Fibroblast of lung (primary cell): Measurements from ENCODE around the gene ANKRD13A. TPM values are rescaled to one million over a fixed set of nuclear protein-coding genes. Genes with fewer than 3 reads are reported as not detected.

ENCODE experiments used
- DNase-seq, 2 donors: peaks; one replicate each; pipeline versions ENCODE4 v3.0.0 to v3.0.0-alpha.2; 2010; ENCODE audit warnings: low read depth in 2 of 2
- H2AFZ ChIP-seq: 2 replicates; pipeline ENCODE4 v1.5.1; 2012; ENCODE audit warnings: low read length, control low read depth, inconsistent platforms
- H3K27ac ChIP-seq: 2 replicates; pipeline ENCODE4 v1.5.1; 2011; ENCODE audit warnings: low read length, control low read depth; ENCODE audit not compliant: insufficient read depth
- H3K27me3 ChIP-seq: 2 replicates; pipeline ENCODE4 v1.5.1; 2011; ENCODE audit warnings: mild to moderate bottlenecking, low read length; ENCODE audit not compliant: control insufficient read depth, insufficient read depth
- H3K36me3 ChIP-seq: 2 replicates; pipeline ENCODE4 v1.5.1; 2011; ENCODE audit warnings: low read length; ENCODE audit not compliant: control insufficient read depth, insufficient read depth
- H3K4me1 ChIP-seq: 2 replicates; pipeline ENCODE4 v1.5.1; 2011; ENCODE audit warnings: low read length; ENCODE audit not compliant: control insufficient read depth, insufficient read depth; ENCODE audit errors: extremely low read depth
- H3K4me2 ChIP-seq: 2 replicates; pipeline ENCODE4 v1.5.1; 2011; ENCODE audit warnings: low read length, control low read depth; ENCODE audit not compliant: insufficient read depth; ENCODE audit errors: extremely low read depth
- H3K4me3 ChIP-seq, 4 experiments: fragments of 200-600 bp in 1 of 4; sonication (generic) in 1 of 4; replicated peaks in 1 of 4; 2 replicates each; pipeline ENCODE4 v1.5.1; 2011 to 2016; ENCODE audit warnings: low read length in 4 of 4, low read depth in 3 of 4, mild to moderate bottlenecking in 3 of 4, control low read depth in 2 of 4, inconsistent platforms in 1 of 4, mixed read lengths in 1 of 4; ENCODE audit not compliant: insufficient read depth in 1 of 4; ENCODE audit errors: control extremely low read depth in 1 of 4
- H3K79me2 ChIP-seq: 2 replicates; pipeline ENCODE4 v1.5.1; 2012; ENCODE audit warnings: mild to moderate bottlenecking, low read length, inconsistent platforms; ENCODE audit not compliant: control insufficient read depth, insufficient read depth
- H3K9ac ChIP-seq: 2 replicates; pipeline ENCODE4 v1.5.1; 2011; ENCODE audit warnings: mild to moderate bottlenecking, low read length, control low read depth; ENCODE audit not compliant: insufficient read depth
- H3K9me3 ChIP-seq: 2 replicates; pipeline ENCODE4 v1.5.1; 2012; ENCODE audit warnings: low read depth, low read length; ENCODE audit not compliant: control insufficient read depth, insufficient read depth
- H4K20me1 ChIP-seq: 2 replicates; pipeline ENCODE4 v1.5.1; 2011; ENCODE audit warnings: low read length; ENCODE audit not compliant: control insufficient read depth, insufficient read depth; ENCODE audit errors: extremely low read depth
- EZH2 ChIP-seq: IDR thresholded peaks from 2 replicates; pipeline ENCODE4 v1.5.1; 2012; ENCODE audit warnings: low read length, control low read depth, mild to moderate bottlenecking; ENCODE audit errors: missing control alignments
- polyA plus RNA-seq, 2 donors: library from polyadenylated mRNA; depleted of rRNA in 1 of 2; stranded (reverse) in 1 of 2; unstranded in 1 of 2; fragments of >200 nt; gene quantifications; 2 replicates each; pipeline ENCODE4 v1.2.1, GENCODE V29; 2011 to 2012; ENCODE audit warnings: missing spikeins in 1 of 2
- total RNA-seq: library from RNA; depleted of rRNA; stranded (reverse); fragments of >200 nt; gene quantifications from 2 replicates; pipeline ENCODE4 v1.2.1, GENCODE V29; 2014
- TF ChIP-seq, protein P1 (sequence below), 2 donors: IDR thresholded peaks in 1 of 2; conservative IDR thresholded peaks in 1 of 2; 1 replicate in 1 of 2; 2 replicates in 1 of 2; pipeline ENCODE4 v1.5.1; 2011 to 2012; ENCODE audit warnings: low read length in 2 of 2, control low read depth in 1 of 2, inconsistent platforms in 1 of 2, low read depth in 1 of 2, mild to moderate bottlenecking in 1 of 2

The ANKRD13A gene
- total and polyA plus RNA-seq, 2 donors (not counting 1 experiment from before 2014, with no cell fraction given) = 168 to 340 TPM

DNA sequence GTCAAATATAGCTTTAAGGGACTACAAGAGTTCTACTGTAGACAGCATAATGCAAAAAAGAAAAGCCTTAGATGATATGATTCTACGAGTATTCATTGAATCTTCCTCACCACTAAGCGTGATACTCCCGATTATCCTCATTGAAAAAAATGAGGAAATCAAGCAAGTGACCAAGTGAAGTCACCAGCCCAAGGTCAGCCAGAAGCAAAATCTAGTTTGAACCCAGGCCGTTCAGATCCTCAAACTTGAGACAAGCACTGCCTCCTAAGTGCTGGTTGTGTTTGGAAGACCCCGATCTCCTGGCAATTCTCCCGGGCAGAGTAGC lies 3.9 kb upstream of the ANKRD13A start:
- Histone ChIP-seq H3K9me3 (no peaks in the 10 kb centered on the region), H3K27me3 (no peaks in the 10 kb centered on the region), H3K27ac (peak overlapping the region; percentile 77), H2AFZ (no peak overlapping the region), H3K79me2 (peaks cover 59% of the 10 kb centered on the region), H4K20me1 (no peaks in the 10 kb centered on the region), H3K4me3 (peak overlapping the region; percentile 54 to 97 (median 80)), H3K4me1 (peaks cover 7% of the 10 kb centered on the region), H3K36me3 (no peaks in the 10 kb centered on the region), H3K4me2 (peak overlapping the region; percentile 71), H3K9ac (peak overlapping the region; percentile 75)
- DNase-seq = no peak
- TF ChIP-seq EZH2 = no peak
- TF ChIP-seq, protein P1, sequence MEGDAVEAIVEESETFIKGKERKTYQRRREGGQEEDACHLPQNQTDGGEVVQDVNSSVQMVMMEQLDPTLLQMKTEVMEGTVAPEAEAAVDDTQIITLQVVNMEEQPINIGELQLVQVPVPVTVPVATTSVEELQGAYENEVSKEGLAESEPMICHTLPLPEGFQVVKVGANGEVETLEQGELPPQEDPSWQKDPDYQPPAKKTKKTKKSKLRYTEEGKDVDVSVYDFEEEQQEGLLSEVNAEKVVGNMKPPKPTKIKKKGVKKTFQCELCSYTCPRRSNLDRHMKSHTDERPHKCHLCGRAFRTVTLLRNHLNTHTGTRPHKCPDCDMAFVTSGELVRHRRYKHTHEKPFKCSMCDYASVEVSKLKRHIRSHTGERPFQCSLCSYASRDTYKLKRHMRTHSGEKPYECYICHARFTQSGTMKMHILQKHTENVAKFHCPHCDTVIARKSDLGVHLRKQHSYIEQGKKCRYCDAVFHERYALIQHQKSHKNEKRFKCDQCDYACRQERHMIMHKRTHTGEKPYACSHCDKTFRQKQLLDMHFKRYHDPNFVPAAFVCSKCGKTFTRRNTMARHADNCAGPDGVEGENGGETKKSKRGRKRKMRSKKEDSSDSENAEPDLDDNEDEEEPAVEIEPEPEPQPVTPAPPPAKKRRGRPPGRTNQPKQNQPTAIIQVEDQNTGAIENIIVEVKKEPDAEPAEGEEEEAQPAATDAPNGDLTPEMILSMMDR (conservative IDR thresholded peaks at IDR 0.05 in 1 of 2, IDR thresholded peaks at IDR 0.05 in 1 of 2; ENCODE audit: low read depth in 1 of 2, low read length in 2 of 2) = no peak

DNA sequence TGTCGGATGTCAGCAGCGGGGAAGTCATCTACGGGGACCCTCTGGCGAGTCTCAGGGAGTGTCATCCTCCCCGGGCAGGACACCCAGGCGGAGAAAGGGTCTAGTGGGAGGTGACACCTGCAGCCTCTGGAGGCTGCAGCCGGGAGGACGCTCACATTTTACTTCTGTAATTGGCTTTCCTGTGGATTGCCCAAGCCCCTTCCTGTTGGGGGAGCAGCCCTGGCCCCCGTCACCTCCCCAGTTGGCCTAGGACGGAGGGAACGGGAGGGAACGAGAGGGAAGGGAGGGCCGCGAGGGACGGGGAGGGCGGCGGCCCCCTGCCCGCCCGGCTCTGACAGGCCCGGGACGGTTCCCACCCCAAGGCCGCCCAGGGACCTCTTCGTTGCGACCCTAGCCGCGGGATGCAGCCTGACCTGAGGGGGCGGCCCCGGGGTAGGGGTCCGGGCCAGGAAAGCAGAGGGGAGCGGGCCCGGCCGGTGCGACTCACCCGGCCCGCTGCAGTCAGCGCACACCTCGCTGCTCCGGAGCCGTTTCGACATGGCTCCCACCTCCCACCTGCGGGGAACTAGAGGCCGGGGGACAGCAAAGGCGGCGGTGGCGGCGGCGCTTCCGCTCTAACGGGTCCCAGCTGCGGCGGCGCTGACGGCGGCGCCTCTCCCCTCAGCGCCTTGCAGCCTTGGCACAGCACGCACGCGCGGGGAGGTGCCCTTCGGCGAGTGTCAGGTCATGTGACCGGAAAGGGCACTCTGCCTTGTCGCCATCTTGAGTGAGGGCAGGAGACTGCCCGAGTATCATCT lies 3.3 kb upstream of the ANKRD13A start, which contains the start of gene GIT2:
Gene GIT2 (minus strand): TSS at position 683 of the 797 bp plus-strand sequence. CDS start 144 bp downstream, at position 539.
- peak within 1 kb of the TSS; percentile 75 for H3K9ac ChIP-seq
- H3K27ac ChIP-seq = peak within 1 kb of the TSS; percentile 77
- no peaks in the 10 kb centered on the region for H3K9me3 ChIP-seq
- peak; percentile 87 to 90 for DNase-seq
- peaks cover 7% of the 10 kb centered on the region for H3K4me1 ChIP-seq
- no peaks in the 10 kb centered on the region for H4K20me1 ChIP-seq
- peak within 1 kb of the TSS; percentile 95 for H2AFZ ChIP-seq
- TF ChIP-seq, protein P1 (conservative IDR thresholded peaks at IDR 0.05 in 1 of 2, IDR thresholded peaks at IDR 0.05 in 1 of 2; ENCODE audit: low read depth in 1 of 2, low read length in 2 of 2) = no peak
- TF ChIP-seq EZH2 = no peak
- H3K27me3 ChIP-seq = no peaks in the 10 kb centered on the region
- peak within 1 kb of the TSS; percentile 54 to 97 (median 80) for H3K4me3 ChIP-seq
- no peaks in the 10 kb centered on the region for H3K36me3 ChIP-seq
- peaks cover 61% of the 10 kb centered on the region for H3K79me2 ChIP-seq
- H3K4me2 ChIP-seq = peak within 1 kb of the TSS; percentile 71

DNA sequence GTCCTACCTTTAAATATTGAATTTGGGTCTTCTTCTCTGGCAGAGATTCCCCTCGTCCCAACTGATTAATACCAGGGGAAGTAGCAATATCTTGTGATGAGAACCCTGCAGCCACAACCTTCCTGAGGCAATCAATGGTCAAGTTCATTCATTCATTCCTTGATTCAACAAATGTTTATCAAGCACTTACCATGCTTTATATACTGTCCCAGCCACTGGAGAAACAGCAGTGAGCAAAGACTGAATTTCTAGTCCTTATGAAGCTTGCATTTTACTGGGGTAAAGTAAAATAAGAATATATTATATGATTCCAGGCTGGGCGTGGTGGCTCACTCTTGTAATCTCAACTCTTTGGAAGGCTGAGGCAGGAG lies 2.8 kb upstream of the ANKRD13A start:
- no peak for DNase-seq
- Histone ChIP-seq H3K27ac (peak overlapping the region; percentile 77), H3K9ac (peak overlapping the region; percentile 75)

More for the DNA sequence above, 2.8 kb upstream of the ANKRD13A start:
- Histone ChIP-seq H2AFZ (peak overlapping the region; percentile 95), H3K36me3 (no peaks in the 10 kb centered on the region), H4K20me1 (no peaks in the 10 kb centered on the region), H3K4me3 (peak overlapping the region; percentile 54 to 97 (median 80)), H3K4me2 (peak overlapping the region; percentile 68), H3K79me2 (peaks cover 65% of the 10 kb centered on the region), H3K9me3 (no peaks in the 10 kb centered on the region), H3K27me3 (no peaks in the 10 kb centered on the region), H3K4me1 (peaks cover 7% of the 10 kb centered on the region)
- no peak for TF ChIP-seq EZH2
- TF ChIP-seq, protein P1 (conservative IDR thresholded peaks at IDR 0.05 in 1 of 2, IDR thresholded peaks at IDR 0.05 in 1 of 2; ENCODE audit: low read depth in 1 of 2, low read length in 2 of 2) = no peak
